NCI-H526 treated with DMSO at 0.1 percent for 48 hours (cell line): ENCODE results near the gene TRPV4.

Source experiments
- DNase-seq: peaks from one replicate; lab custom pipeline; 2025; lab: John Stamatoyannopoulos, UW

Gene TRPV4

DNA sequence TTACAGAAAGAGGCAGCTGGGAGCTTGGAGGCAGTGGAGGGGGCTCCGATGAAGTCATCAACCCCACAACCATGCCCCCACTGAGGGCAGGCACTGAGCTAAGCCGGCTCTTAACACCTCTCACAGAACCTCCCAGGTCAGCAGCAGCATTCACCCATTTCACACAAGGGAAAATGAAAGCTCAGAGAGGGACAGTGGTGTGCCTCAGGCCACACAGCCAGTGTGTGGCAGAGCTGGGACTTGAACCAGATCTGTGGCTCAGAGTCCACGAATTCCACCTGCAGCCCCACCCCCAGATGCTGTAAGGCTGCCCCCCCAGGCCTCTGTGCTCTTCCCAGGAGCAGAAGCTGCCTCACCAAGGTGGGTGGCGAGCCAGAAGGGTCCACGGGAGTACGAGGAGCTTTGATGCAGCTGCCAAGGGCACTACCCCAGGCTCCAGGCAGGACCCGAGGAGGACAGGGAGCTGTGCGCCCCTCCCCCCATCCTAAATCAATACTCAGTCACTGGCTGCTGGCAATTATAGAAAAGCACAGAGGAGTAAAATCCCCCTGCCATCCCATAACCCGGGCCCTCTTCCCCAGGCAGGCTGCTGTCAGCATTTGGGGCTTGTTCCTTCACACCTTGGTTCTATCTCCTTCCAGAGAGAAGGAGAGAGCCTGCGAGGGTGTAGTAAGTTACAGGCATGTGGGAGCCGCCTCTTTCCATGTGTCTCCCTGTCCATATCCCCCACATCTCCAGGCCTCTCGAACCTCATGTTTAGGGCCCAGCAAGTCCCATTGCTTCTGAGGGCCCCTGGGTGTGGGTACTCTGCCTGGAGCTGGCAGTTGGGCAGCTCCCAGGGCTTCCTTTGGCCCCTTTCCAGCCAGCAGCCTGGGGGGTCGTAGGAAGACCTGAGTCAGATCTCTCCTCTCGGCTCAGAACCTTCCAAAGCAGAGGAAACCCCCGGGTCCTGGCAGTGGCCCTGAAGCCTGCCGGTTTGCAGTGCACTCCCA lies 72.0 kb downstream of the TRPV4 start:
- no peak for DNase-seq

DNA sequence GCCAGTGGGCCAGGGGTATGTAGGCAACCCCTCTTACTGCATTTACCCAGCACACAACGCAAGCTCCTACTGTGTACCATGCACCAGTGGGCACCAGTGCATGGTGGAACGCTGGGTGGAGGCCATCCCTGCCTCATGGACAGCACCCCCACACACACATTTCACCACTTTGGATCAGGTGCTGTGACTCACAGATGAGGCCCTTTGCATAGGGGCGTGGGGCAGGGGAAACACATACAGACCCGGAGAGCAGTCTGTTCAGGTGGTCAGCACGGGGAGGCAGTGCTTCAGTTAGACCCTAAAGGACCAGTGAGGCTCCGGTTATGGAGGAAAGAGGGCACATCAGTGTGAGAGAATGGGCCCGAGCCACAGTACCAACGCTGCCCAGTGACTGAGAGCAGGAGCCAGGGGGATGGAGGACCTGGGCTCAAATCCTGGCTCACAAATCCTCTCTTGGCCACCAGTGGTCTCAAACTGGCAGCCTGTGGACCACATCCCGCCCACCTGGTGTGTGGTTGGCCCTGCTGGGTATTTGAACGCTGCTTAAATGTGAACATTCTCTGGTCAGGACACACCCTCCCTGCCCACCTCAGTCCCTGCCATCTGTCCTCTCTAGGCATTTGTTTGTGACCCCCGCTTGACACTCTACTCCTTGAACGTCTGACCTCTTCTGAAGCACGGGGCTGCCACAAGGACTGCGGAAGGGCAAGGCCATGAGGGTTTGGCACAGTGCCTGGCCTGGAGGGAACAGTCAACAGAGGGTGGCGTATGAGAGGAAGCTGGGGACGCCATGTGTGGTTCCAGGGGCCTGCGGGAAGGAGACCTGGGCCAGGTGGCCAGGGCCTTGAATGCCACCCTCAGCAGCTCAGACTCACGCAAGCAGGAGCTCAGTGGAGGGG lies 72.9 kb downstream of the TRPV4 start:
- no peak for DNase-seq

DNA sequence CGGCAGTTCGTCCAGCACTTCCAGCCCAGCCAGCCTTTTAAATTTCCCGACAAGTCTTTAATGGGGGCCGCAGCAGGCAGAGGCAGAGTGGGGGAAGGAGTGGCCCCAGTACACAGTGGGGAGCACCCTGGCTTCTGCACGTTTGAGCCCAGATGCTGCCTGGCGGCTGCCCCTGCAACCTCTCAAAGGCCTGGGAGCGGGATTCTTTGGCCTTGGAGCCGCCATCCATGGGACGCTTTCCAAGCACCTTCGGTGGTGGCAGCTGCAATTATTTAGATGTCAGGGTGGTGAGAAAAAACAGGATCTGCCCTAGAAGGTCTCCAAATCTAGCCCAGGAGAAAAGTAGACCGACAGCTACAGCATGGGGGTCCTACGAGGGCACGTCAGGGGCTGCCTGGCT lies 73.6 kb downstream of the TRPV4 start:
- DNase-seq, result no peak

DNA sequence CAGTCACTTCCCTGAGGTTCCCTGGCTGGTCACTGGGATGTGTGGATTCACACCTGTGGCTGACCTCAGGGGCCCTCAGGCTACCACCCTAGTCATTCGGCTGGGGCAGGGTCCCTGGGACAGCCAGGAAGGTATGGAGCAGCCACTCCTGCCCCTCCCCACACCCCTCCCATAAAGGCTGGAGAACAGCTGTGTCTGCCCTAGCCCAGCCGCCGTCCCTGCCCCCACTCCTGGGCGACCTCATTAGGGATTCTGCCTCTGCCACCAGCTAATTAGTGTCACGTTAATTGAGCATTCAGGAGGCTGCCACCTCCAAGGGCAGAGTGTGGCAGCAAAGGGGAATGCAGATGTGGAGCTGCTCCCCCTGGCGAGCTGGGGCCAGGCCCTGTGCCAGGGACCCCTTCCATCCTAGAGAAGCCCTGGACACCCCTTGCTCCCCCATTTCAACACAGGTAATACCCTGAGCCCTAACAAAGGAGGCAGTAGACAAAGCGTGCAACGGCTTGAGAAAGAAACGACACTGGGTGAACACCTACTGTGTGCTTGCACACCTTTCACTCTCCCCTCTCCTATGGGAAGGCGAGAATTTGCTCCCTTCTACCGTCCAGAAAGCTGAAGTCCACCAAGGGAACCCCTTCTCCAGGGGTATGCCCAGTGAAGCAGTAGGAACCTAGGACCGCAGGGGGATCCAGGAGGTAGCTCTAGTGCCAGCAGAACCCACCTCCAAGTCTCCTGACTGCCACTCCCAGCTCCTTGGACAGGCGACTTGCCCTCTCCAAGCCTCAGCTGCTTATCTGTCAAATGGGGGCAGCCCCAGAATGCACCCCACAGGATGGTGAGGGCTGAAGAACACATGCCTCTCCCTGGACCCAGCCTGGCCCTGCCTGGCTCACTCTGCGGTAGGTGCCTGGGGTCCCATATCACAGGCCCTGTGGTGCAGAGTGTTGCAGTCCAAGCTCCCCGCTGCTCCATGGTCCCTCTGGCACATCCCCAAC lies 74.5 kb downstream of the TRPV4 start:
- DNase-seq, result no peak

DNA sequence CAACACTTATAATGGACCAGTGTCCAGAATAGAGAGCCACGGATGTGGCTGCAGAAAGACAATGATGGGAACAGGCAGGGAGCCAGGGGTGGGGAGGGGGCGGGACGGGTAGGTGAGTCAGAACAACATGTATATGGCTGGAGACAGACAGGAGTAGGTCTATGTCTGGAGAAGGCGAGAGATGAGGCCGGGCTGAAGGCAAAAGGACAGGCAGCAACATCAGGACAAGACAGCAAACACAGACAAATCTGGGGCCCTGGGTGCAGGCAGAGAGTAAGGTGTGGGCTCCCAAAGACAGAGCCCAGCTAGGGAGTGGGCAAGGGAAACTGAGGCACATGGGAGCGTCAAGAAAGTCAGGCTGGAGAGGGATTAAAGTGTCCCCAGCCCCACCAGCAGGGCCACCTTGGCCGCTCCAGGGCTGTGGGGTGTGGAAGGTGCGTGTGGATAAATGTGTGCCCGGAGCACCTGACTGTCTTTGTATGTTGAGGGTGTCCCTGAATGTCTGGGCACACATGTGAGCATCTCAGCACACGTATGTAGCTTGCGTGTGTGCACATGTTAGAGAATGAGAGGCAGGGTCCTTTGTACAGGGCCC lies 75.4 kb downstream of the TRPV4 start:
- no peak for DNase-seq

DNA sequence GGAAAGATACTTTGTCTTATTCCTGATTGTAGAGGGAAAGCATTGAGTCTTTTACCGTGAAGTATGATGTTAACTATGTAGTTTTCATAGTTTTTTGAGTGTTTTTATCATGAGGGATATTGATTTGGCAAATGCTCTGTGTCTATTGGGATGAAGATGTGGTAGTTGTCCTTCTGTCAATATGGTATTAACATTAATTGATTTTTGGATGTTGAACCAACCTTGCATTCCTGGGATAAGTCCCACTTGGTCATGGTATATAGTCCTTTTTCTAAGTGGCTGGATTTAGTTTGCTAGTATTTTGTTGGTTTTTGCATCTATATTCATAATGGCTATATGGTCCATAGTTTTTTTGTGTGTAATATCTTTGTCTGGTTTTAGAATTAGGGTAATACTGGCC lies 76.7 kb downstream of the TRPV4 start:
- DNase-seq, result no peak

DNA sequence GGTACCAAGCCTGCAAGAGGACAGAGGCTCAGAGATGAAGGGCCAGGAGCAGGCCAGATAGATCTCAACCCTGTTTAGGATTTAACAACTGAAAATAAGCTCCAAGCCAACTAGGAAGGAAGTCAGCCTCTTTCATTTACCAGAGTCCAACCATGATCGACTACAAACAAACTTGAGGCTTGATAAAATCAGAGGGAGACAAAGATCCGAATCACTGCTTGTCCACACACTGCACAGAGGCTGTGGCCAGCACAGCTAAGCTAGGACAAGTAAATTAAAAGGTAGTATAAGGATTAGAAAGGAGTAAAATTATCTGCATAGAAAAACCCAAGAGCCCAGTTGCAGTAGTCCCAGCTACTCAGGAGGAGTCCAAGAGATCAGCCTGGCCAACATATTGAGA lies 79.2 kb downstream of the TRPV4 start:
- DNase-seq, result no peak

DNA sequence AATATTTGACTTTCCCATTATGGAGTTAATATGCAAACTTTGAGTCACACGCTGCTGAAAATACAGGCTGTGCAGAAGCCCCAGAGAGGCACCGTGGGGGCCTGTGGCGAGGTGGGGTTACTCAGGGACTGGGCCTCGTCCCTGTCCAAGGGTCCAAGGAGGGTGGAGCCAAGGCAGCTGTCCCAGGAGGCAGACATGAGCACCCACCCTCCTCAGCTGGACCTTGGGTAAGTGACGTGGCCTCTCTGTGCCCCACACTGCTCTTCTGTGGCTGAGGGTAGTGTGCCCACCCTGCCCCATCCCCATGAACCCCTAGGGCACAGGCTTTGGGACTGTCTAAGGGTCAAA lies 80.2 kb downstream of the TRPV4 start:
- no peak for DNase-seq

DNA sequence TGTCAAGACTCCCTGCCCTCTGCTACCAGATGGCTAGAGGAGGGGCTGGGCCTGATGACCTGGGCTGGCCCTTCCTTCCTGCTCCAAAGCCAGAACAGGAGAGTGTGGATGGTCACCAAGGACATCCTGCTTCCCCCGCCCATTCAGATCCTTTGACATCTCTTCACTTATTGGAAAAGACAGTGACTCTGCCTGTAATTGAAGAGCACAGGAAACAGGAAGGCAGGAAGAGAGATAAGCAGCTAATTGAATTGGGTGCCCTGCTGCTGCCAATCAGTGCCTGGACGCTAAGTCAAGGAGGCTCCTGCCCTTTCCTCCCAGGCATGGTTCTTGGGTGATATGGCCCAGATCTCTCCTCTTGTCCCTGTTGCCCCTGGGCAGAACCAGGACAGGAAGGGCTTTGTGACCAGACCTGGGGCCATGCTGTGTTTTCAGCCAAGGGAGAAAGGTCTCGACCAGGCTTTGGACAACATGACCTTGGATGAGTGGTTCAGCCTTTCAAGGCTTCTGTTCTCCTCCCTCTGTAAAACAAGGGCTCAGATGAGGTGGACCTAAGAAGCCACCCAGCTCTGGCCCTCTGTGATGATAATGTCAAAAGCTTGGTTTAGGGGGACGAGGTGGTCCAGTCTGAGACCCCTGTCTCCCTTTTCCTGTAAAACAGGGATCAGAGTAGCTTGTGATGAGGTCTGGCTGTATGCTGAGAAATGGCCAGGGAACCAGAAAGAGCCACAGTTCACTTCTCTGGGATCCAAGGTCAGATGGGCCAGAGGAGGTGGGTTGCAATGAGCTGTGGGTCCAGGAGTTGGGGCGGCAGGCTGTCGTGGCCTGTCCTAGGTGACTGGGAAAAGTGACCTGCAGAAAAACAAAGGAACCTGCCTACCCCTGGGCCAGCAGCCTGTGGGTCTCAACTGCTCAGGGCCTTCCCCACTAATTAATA lies 80.8 kb downstream of the TRPV4 start:
- no peak for DNase-seq

DNA sequence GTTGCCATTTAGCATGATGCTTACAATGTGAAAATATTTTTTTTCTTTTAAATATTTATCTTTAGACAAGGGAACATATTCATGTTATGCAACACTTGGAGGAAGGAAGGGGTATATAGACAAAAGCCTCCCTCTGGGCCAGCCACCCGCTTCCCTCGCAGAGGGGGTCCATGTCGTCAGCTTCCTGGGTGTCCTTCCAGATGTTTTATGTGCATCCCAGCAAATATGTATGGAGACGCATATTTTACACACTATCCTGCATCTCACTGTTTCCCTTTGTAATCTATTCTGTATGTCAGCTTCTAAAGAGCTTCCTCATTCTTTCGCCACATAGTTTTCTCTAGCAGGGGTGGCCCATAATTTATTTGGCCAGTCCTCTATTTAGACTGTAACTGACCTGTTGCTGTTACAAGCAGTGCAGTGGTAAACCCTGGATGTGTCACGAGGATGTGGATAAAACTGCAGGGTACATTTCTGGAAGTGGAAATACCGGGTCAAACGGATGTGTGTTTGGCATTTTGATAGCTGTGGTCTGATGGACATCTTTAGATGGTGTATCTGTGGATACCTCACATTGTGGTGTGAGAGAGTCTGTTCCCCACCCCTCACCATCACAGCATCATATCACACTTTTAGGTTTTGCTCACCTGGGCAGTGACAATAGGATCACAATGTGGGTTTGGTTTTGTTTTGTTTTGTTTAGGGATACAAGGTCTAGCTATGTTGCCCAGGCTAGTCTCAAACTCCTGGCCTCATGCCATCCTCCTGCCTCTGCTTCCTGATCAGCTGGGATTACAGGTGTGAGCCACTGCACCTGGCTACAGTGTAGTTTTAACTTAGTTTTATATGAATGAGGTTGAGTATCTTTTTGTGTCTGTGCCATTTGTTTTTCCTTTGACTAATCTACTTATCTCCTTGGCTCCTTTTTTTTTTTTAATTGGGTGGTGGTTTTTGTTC lies 87.9 kb downstream of the TRPV4 start:
- no peak for DNase-seq

DNA sequence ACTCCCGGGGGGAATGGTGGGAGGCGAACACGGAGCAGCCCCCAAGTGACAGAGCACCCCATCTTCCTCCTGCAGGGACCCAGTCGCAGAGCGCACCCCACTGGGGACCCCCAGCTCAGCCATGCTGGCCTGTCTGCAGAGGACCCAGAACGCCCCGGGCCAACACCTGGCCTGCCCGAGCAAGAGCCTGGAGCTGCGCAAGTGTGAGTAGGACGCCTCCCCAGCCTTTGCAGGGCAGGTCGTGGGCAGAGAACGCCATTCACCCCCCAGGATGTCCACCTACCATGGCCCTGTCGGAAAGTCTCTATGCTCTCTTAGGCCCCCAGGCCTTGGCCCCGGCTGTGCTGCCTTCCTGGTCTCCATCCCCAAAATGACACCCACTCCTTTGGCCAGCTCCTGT lies 89.2 kb downstream of the TRPV4 start:
- no peak for DNase-seq

DNA sequence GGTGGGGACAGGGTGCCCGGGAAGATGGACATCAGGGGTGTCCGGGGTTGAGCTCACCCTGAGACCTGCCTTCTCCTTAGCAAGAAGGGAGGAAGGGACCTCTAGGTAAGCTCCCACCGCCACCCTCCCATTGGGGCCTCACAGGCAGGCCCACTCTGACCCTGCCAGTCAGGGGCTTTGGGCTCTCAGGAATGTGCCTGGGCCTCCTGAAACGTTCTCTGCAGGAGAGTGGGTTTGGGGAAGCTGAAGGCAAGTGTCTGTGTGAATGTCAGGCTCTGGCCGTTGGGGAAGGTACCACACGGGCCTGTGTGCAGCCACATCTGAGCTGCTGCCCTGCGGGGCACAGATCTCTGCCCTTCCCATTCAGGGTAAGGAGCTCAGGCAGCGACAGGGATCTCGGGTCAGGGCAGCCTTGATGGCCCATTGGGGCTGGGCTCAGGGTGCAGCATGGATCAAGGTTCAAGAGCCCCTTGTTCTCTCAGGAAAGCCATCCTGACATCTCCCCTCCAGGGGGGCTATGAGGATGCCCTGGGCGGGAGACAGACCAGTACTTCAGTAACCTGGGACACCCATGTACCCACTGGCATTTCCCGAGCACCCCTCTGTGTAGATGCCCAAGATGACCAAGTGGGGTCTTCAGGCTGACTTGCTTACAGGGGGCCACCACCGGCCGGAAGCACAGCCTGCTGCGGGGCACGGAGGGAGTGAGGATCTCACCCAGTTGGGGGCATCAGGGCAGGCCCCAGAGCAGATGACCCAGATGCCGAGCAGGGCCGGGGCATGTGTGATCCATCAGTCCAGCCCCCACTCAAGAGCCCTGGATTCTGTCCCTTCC lies 89.9 kb downstream of the TRPV4 start:
- no peak for DNase-seq

DNA sequence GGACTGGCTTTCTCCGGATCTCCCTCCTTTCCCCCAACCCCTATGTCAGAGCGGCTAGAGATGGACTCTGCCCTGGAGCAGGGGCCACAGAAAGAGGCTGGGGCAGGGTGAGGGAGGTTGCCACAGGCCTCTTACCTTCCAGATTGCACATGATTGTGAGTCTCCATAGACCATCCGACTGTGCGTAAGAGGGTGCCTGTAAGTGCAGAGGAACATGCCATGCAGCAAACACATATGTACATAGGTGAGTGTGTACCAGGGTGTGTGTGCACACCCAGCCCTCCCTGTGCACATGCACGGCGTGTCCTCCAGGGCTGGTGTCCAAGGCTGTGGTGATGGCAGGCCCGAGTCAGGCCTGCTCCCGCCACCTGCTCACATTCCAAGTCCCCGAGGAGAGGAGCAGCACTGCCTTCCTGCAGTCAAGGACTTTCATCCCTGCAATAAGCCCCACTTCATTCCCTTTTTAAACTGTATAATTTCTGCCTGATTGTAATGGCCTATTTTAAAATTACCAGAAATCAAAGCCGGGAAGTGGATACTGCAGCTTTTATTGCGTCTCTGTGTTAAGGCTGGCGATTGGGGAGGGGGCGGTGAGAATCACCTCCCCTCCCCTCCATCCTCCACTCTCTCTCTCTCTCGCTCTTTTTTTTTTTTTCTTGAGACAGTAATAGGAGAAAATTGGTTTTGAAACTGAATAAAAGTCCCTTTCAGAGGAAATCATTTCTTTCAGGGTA lies 91.1 kb downstream of the TRPV4 start:
- DNase-seq, result no peak

DNA sequence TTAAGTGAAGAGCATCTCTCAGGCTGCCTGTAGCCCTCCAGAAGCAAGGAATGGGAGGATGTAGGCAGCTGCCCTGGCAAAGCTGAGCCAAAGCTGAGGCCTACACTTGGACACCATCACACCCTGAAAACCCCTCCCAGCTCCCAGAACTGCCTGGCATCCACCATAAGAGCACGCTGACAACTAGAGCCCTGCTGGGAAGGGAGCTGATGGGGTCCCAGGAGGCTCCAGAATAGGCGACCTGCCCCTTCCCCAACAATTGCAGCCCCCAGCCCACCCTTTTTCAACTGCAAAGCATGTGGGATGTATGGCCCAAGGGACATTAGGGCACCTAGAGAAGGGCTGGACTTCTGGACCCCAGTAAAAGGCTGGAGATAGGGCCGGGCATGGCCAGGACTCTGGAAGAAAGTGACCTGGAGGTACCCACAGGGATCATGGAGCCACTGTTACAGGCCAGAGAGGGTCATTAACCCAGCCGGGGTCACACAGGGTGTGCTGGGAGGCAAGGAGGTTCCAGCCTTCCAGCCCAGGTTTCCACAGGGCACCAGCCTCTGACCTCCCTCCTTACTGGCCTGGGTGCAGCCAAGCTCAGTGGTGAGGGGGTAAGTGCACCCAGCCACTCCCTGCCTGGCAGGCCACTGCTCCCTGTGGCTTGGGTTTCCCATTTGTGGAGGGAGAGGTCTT lies 91.8 kb downstream of the TRPV4 start:
- DNase-seq, result no peak

DNA sequence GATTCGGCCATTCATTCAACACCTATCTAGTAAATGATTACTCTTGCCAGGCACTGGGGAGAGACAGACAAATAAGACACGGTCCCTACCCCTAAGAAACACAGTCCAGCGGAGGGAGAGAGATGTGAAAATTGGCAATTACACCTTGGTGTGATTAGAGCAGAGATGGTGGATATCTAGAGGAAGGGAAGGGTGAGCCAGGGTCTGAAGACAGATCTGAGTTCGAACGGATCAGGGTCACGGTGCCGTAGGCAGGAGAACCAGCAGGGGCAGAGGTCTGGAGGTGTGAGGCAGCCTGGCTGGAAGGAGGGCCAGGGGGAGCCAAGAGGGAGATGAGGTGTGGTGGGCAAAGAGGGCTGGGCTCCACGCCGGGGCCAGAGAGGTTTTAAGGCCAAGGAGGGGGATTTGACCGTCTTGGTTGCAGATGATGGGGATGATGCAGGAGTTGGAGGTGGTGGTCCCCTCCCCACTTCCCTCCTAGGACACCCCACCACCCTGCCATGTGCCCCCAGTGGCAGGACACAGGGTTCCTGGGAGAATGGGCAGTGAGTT lies 92.4 kb downstream of the TRPV4 start:
- no peak for DNase-seq
